ENCODE data around the gene CADM1.

GRCh38 chr11:115164774-115165173 lies 339.4 kb downstream of the CADM1 start:
- TF ChIP-seq, protein P1, sequence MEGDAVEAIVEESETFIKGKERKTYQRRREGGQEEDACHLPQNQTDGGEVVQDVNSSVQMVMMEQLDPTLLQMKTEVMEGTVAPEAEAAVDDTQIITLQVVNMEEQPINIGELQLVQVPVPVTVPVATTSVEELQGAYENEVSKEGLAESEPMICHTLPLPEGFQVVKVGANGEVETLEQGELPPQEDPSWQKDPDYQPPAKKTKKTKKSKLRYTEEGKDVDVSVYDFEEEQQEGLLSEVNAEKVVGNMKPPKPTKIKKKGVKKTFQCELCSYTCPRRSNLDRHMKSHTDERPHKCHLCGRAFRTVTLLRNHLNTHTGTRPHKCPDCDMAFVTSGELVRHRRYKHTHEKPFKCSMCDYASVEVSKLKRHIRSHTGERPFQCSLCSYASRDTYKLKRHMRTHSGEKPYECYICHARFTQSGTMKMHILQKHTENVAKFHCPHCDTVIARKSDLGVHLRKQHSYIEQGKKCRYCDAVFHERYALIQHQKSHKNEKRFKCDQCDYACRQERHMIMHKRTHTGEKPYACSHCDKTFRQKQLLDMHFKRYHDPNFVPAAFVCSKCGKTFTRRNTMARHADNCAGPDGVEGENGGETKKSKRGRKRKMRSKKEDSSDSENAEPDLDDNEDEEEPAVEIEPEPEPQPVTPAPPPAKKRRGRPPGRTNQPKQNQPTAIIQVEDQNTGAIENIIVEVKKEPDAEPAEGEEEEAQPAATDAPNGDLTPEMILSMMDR (conservative IDR thresholded peaks at IDR 0.05 in 1 of 2, IDR thresholded peaks at IDR 0.05 in 1 of 2; ENCODE audit: low read depth in 1 of 2, low read length in 2 of 2), result no peak
- no peak for TF ChIP-seq EZH2 (IDR thresholded peaks at IDR 0.05; ENCODE audit: low read length, missing control alignments)
